HepG2 (cell line): ENCODE measurements around the gene UCP2. TPM values are rescaled to one million over a fixed set of nuclear protein-coding genes. Genes with fewer than 3 reads are reported as not detected.

Experiments used
- ATAC-seq: fragments of 200-7000 bp; cut with Tn5 transposase; 3 replicates; pipeline ENCODE4 v1.9.1; 2020; ENCODE audit warnings: mild to moderate bottlenecking, moderate library complexity
- BruUV-seq: library from RNA; stranded (reverse); fragments of 400-500 nt; replicated peaks from 2 replicates; lab custom pipeline; 2021; lab: Mats Ljungman, UMichigan
- CTCF ChIA-PET: fragments of 300-600 bp; formaldehyde crosslinking; extraction: SDS; loops from one replicate; lab custom pipeline; 2021; ENCODE audit warnings: low total read pairs, inconsistent platforms, low intra/inter-chr PET ratio; lab: Yijun Ruan, JAX
- POLR2A ChIA-PET: fragments of 350-600 bp; sonication (Branson Sonifier 250); formaldehyde crosslinking; loops from one replicate; lab custom pipeline; 2020; ENCODE audit warnings: antibody characterized with exemption, inconsistent platforms; lab: Yijun Ruan, JAX
- DNase-seq: peaks from one replicate; pipeline ENCODE4 v3.0.0-alpha.2; 2015; ENCODE audit warnings: low spot score
- FAIRE-seq: peaks from 3 replicates; lab custom pipeline; 2011; peaks lifted over from hg19 to GRCh38; lab: Jason Lieb, UNC
- H2AFZ ChIP-seq: one replicate; pipeline ENCODE4 v1.6.1; 2011; ENCODE audit warnings: low read length, inconsistent platforms
- H3K27ac ChIP-seq: fragments of 300-600 bp; 3 replicates; pipeline ENCODE4 v1.8.0; 2011; ENCODE audit warnings: mixed run types, mild to moderate bottlenecking, mixed read lengths, low read length, inconsistent platforms; ENCODE audit not compliant: insufficient read depth; ENCODE audit errors: extremely low read length
- H3K27me3 ChIP-seq, 2 experiments: fragments of 200-600 bp in 1 of 2; 2 replicates in 1 of 2; 3 replicates in 1 of 2; pipeline versions ENCODE4 v1.6.0 to v1.8.0; 2011; ENCODE audit warnings: low read length in 2 of 2, mild to moderate bottlenecking in 2 of 2, moderate library complexity in 2 of 2, inconsistent platforms in 1 of 2; ENCODE audit not compliant: insufficient read depth in 2 of 2, control insufficient read depth in 1 of 2
- H3K36me3 ChIP-seq, 2 experiments: fragments of 200-600 bp in 1 of 2; replicated peaks in 1 of 2; 2 replicates in 1 of 2; 3 replicates in 1 of 2; pipeline versions ENCODE4 v1.5.1 to v1.8.0; 2011; ENCODE audit warnings: low read length in 2 of 2, inconsistent platforms in 1 of 2; ENCODE audit not compliant: insufficient read depth in 2 of 2, control insufficient read depth in 1 of 2
- H3K4me1 ChIP-seq: 2 replicates; pipeline ENCODE4 v1.5.1; 2012; ENCODE audit warnings: low read length, inconsistent platforms; ENCODE audit not compliant: insufficient read depth
- H3K4me2 ChIP-seq: 2 replicates; pipeline ENCODE4 v1.6.0; 2011; ENCODE audit warnings: low read depth, low read length, inconsistent platforms
- H3K4me3 ChIP-seq, 3 experiments: fragments of 200-600 bp in 1 of 3; sonication (generic), shearing (Covaris generic) in 1 of 3; replicated peaks in 1 of 3; 2 replicates each; pipeline ENCODE4 v1.5.1; 2011 to 2016; ENCODE audit warnings: low read length in 3 of 3, inconsistent platforms in 2 of 3, low read depth in 2 of 3, mild to moderate bottlenecking in 2 of 3, control low read depth in 1 of 3, mixed read lengths in 1 of 3; ENCODE audit not compliant: insufficient read depth in 1 of 3
- H3K79me2 ChIP-seq: one replicate; pipeline ENCODE4 v1.6.1; 2011; ENCODE audit warnings: low read length, inconsistent platforms; ENCODE audit not compliant: insufficient read depth
- H3K9ac ChIP-seq: 2 replicates; pipeline ENCODE4 v1.6.0; 2011; ENCODE audit warnings: mild to moderate bottlenecking, low read depth, low read length, inconsistent platforms; ENCODE audit not compliant: insufficient read depth
- H3K9me3 ChIP-seq: 2 replicates; pipeline ENCODE4 v1.5.1; 2012; ENCODE audit warnings: mild to moderate bottlenecking, low read length
- H4K20me1 ChIP-seq: 2 replicates; pipeline ENCODE4 v1.6.0; 2011; ENCODE audit warnings: inconsistent platforms, mild to moderate bottlenecking, low read length, moderate library complexity; ENCODE audit not compliant: insufficient read depth
- FOXO1 ChIP-seq: sonication (generic); formaldehyde crosslinking; IDR thresholded peaks from 2 replicates; pipeline ENCODE4 v1.4.0; 2020; ENCODE audit warnings: missing genetic modification reagents
- KLF9 ChIP-seq: IDR thresholded peaks from 2 replicates; pipeline ENCODE4 v1.6.1; 2016; ENCODE audit warnings: low read depth
- MEIS1 ChIP-seq: sonication (generic); formaldehyde crosslinking; IDR thresholded peaks from 2 replicates; pipeline ENCODE4 v1.9.0; 2021; ENCODE audit warnings: mild to moderate bottlenecking, missing genetic modification reagents, moderate library complexity, borderline replicate concordance
- MEIS2 ChIP-seq: sonication (generic); formaldehyde crosslinking; IDR thresholded peaks from 2 replicates; pipeline ENCODE4 v1.9.0; 2021; ENCODE audit warnings: mild to moderate bottlenecking, missing genetic modification reagents
- NAIF1 ChIP-seq: sonication (generic); formaldehyde crosslinking; IDR thresholded peaks from 2 replicates; pipeline ENCODE4 v1.5.0; 2020; ENCODE audit warnings: mild to moderate bottlenecking, missing genetic modification reagents, borderline replicate concordance
- NCOA2 ChIP-seq: sonication (generic); formaldehyde crosslinking; IDR thresholded peaks from 2 replicates; pipeline ENCODE4 v1.8.0; 2022; ENCODE audit warnings: inconsistent platforms
- PAXIP1 ChIP-seq: sonication (generic); formaldehyde crosslinking; conservative IDR thresholded peaks from 2 replicates; pipeline ENCODE4 v1.4.0; 2020; ENCODE audit warnings: mild to moderate bottlenecking, missing genetic modification reagents, moderate library complexity
- POLR2AphosphoS5 ChIP-seq: IDR thresholded peaks from 2 replicates; pipeline ENCODE4 v1.6.1; 2012; ENCODE audit warnings: low read depth, low read length
- PRMT3 ChIP-seq: sonication (generic); formaldehyde crosslinking; IDR thresholded peaks from 2 replicates; pipeline ENCODE4 v1.8.1; 2022; ENCODE audit warnings: low read depth, mild to moderate bottlenecking, moderate library complexity, missing genetic modification reagents, borderline replicate concordance
- ZNF724P ChIP-seq: sonication (generic); formaldehyde crosslinking; IDR thresholded peaks from 2 replicates; pipeline ENCODE4 v1.8.0; 2022; ENCODE audit warnings: missing genetic modification reagents, borderline replicate concordance
- ZNF773 ChIP-seq: sonication (generic); formaldehyde crosslinking; IDR thresholded peaks from 2 replicates; pipeline ENCODE4 v1.4.0; 2020; ENCODE audit warnings: missing genetic modification reagents, borderline replicate concordance
- WGBS: methylation state at CpG from one replicate; pipeline ENCODE4 v1.1.6; 2017; ENCODE audit warnings: low lambda C conversion rate; 5-methylcytosine and 5-hydroxymethylcytosine counted together
- in situ Hi-C: cut with HindIII; loops from 2 replicates; pipeline ENCODE4 v1.10.0; 2017; ENCODE audit warnings: low pct_unique_long_range_greater_than_20kb; ENCODE audit not compliant: extremely low pct_ligation_motif_present
- intact Hi-C: fragments of 100-400 bp; cut with micrococcal nuclease; formaldehyde crosslinking; loops from one replicate; pipeline ENCODE4 v1.10.0; 2022; ENCODE audit not compliant: unreplicated experiment
- polyA plus RNA-seq, 8 experiments: library from polyadenylated mRNA; depleted of rRNA in 3 of 8; stranded (reverse) in 7 of 8; unstranded in 1 of 8; fragments of >200 nt; fragmentation: Illumina TruSeq in 4 of 8; extraction: Trizol in 4 of 8; gene quantifications; 2 replicates each; pipeline versions ENCODE4 v1.2.1 to v1.2.3, GENCODE V29; 2011 to 2016; ENCODE audit warnings: low read depth in 4 of 8, missing spikeins in 1 of 8, mixed read lengths in 1 of 8; ENCODE audit not compliant: insufficient read depth in 1 of 8
- total RNA-seq, 5 experiments: library from RNA; depleted of rRNA; stranded (reverse); fragments of >200 nt; fragmentation: Illumina TruSeq; extraction: Trizol; gene quantifications; 2 replicates each; pipeline ENCODE4 v1.2.3, GENCODE V29; 2016; ENCODE audit warnings: low read depth in 1 of 5
- TF ChIP-seq, protein P1 (sequence below): sonication (generic); formaldehyde crosslinking; IDR thresholded peaks from 2 replicates; pipeline ENCODE4 v1.5.0; 2020; ENCODE audit warnings: mild to moderate bottlenecking, missing genetic modification reagents
- TF ChIP-seq, protein P2 (sequence below): sonication (generic); formaldehyde crosslinking; IDR thresholded peaks from 2 replicates; pipeline ENCODE4 v1.5.1; 2020; ENCODE audit warnings: mild to moderate bottlenecking, missing genetic modification reagents, borderline replicate concordance

The UCP2 gene
- total and polyA plus RNA-seq, 2 of the 13 experiments (the other 11 are each of a cell fraction or from before 2014, with no cell fraction given), result 2.7 to 3.2 TPM

- Histone ChIP-seq H3K4me1 (peaks cover 18% of the 10 kb centered on the region), H3K9me3 (no peaks in the 10 kb centered on the region), H3K4me2 (no peak overlapping the region), H3K79me2 (no peaks in the 10 kb centered on the region), H3K36me3 (peaks cover 0 to 7% of the 10 kb centered on the region in 2 experiments; a peak in 2 of 5 replicates), H3K27me3 (no peaks in the 10 kb centered on the region), H2AFZ (no peak overlapping the region), H3K4me3 (no peak overlapping the region), H4K20me1 (no peaks in the 10 kb centered on the region), H3K9ac (no peak overlapping the region), H3K27ac (no peak overlapping the region)
- POLR2A ChIA-PET, result no interaction called here
- ATAC-seq (no peak), FAIRE-seq (no peak), DNase-seq (no peak)
- 94% methylated on average over 6 of the region's 6 CpGs for WGBS
- in situ Hi-C loops (no loop called here), intact Hi-C loops (no loop called here)
- no TSS peak for BruUV-seq
- CTCF ChIA-PET, result no interaction called here
- TF ChIP-seq MEIS1 (CRISPR knock-in tag) (no peak), POLR2AphosphoS5 (no peak), NAIF1 (no peak), ZNF773 (CRISPR knock-in tag) (no peak), PAXIP1 (no peak), PRMT3 (CRISPR knock-in tag) (no peak), MEIS2 (CRISPR knock-in tag) (no peak), KLF9 (CRISPR knock-in tag) (no peak), ZNF724P (CRISPR knock-in tag) (no peak), NCOA2 (CRISPR knock-in tag) (no peak), FOXO1 (CRISPR knock-in tag) (no peak)
- TF ChIP-seq, protein P1, sequence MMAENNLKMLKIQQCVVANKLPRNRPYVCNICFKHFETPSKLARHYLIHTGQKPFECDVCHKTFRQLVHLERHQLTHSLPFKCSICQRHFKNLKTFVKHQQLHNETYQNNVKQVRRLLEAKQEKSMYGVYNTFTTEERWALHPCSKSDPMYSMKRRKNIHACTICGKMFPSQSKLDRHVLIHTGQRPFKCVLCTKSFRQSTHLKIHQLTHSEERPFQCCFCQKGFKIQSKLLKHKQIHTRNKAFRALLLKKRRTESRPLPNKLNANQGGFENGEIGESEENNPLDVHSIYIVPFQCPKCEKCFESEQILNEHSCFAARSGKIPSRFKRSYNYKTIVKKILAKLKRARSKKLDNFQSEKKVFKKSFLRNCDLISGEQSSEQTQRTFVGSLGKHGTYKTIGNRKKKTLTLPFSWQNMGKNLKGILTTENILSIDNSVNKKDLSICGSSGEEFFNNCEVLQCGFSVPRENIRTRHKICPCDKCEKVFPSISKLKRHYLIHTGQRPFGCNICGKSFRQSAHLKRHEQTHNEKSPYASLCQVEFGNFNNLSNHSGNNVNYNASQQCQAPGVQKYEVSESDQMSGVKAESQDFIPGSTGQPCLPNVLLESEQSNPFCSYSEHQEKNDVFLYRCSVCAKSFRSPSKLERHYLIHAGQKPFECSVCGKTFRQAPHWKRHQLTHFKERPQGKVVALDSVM (CRISPR knock-in tag), result no peak
- TF ChIP-seq, protein P2, sequence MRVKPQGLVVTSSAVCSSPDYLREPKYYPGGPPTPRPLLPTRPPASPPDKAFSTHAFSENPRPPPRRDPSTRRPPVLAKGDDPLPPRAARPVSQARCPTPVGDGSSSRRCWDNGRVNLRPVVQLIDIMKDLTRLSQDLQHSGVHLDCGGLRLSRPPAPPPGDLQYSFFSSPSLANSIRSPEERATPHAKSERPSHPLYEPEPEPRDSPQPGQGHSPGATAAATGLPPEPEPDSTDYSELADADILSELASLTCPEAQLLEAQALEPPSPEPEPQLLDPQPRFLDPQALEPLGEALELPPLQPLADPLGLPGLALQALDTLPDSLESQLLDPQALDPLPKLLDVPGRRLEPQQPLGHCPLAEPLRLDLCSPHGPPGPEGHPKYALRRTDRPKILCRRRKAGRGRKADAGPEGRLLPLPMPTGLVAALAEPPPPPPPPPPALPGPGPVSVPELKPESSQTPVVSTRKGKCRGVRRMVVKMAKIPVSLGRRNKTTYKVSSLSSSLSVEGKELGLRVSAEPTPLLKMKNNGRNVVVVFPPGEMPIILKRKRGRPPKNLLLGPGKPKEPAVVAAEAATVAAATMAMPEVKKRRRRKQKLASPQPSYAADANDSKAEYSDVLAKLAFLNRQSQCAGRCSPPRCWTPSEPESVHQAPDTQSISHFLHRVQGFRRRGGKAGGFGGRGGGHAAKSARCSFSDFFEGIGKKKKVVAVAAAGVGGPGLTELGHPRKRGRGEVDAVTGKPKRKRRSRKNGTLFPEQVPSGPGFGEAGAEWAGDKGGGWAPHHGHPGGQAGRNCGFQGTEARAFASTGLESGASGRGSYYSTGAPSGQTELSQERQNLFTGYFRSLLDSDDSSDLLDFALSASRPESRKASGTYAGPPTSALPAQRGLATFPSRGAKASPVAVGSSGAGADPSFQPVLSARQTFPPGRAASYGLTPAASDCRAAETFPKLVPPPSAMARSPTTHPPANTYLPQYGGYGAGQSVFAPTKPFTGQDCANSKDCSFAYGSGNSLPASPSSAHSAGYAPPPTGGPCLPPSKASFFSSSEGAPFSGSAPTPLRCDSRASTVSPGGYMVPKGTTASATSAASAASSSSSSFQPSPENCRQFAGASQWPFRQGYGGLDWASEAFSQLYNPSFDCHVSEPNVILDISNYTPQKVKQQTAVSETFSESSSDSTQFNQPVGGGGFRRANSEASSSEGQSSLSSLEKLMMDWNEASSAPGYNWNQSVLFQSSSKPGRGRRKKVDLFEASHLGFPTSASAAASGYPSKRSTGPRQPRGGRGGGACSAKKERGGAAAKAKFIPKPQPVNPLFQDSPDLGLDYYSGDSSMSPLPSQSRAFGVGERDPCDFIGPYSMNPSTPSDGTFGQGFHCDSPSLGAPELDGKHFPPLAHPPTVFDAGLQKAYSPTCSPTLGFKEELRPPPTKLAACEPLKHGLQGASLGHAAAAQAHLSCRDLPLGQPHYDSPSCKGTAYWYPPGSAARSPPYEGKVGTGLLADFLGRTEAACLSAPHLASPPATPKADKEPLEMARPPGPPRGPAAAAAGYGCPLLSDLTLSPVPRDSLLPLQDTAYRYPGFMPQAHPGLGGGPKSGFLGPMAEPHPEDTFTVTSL (CRISPR knock-in tag), result no peak
Observed at GRCh38 chr11:73944085-73944484, 38.6 kb downstream of the UCP2 start.
